ENCODE data around the gene G6PD. TPM values are rescaled to one million over a fixed set of nuclear protein-coding genes. Genes with fewer than 3 reads are reported as not detected.

G6PD gene
- total RNA-seq, 1 donor from 2014 or later = 80.2 TPM

- H3K4me1 ChIP-seq = peaks cover 25% of the 10 kb centered on the region
- TF ChIP-seq CTCF (IDR thresholded peaks at IDR 0.05) = no peak
- ATAC-seq (no peak), DNase-seq (no peak)
- peaks cover 14% of the 10 kb centered on the region for H3K36me3 ChIP-seq
- no peaks in the 10 kb centered on the region for H3K27me3 ChIP-seq (ENCODE audit: low read depth)
- peak overlapping the region; percentile 87 for H3K27ac ChIP-seq
- peak overlapping the region; percentile 68 for H3K4me3 ChIP-seq
- no peaks in the 10 kb centered on the region for H3K9me3 ChIP-seq
- intact Hi-C loops (cut with DNase I) = no loop called here
These were observed 60.6 kb downstream of the G6PD start for GRCh38 chrX:154486052-154486395.

- no peak for ATAC-seq
- Histone ChIP-seq H3K36me3 (peaks cover 14% of the 10 kb centered on the region), H3K9me3 (no peaks in the 10 kb centered on the region), H3K4me3 (peak overlapping the region; percentile 68), H3K27me3 (ENCODE audit: low read depth) (no peaks in the 10 kb centered on the region), H3K4me1 (peaks cover 25% of the 10 kb centered on the region), H3K27ac (peak overlapping the region; percentile 87)
- no peak for DNase-seq
- no peak for TF ChIP-seq CTCF (IDR thresholded peaks at IDR 0.05)
- intact Hi-C loops (cut with DNase I) = no loop called here
These were observed 61.2 kb downstream of the G6PD start for GRCh38 chrX:154485150-154486051.

- H3K36me3 ChIP-seq = peaks cover 14% of the 10 kb centered on the region
- DNase-seq (no peak), ATAC-seq (no peak)
- intact Hi-C loops (cut with DNase I) = no loop called here
- TF ChIP-seq CTCF (IDR thresholded peaks at IDR 0.05) = no peak
- no peaks in the 10 kb centered on the region for H3K9me3 ChIP-seq
- H3K4me3 ChIP-seq = no peak overlapping the region
- H3K27me3 ChIP-seq (ENCODE audit: low read depth) = no peaks in the 10 kb centered on the region
- no peak overlapping the region for H3K27ac ChIP-seq
- H3K4me1 ChIP-seq = peaks cover 27% of the 10 kb centered on the region
These were observed 62.1 kb downstream of the G6PD start for GRCh38 chrX:154484255-154485149.

- no peaks in the 10 kb centered on the region for H3K27me3 ChIP-seq (ENCODE audit: low read depth)
- peaks cover 23% of the 10 kb centered on the region for H3K4me1 ChIP-seq
- H3K36me3 ChIP-seq = peaks cover 14% of the 10 kb centered on the region
- TF ChIP-seq CTCF (IDR thresholded peaks at IDR 0.05) = no peak
- no peak overlapping the region for H3K27ac ChIP-seq
- H3K9me3 ChIP-seq = no peaks in the 10 kb centered on the region
- ATAC-seq (no peak), DNase-seq (no peak)
- intact Hi-C loops (cut with DNase I) = no loop called here
- no peak overlapping the region for H3K4me3 ChIP-seq
These were observed 63.3 kb downstream of the G6PD start for GRCh38 chrX:154483325-154483724.

GRCh38 chrX:154482786-154483185, 63.9 kb downstream of the G6PD start:
- H3K4me3 ChIP-seq = no peak overlapping the region
- H3K9me3 ChIP-seq = no peaks in the 10 kb centered on the region
- peaks cover 23% of the 10 kb centered on the region for H3K4me1 ChIP-seq
- no peak for TF ChIP-seq CTCF (IDR thresholded peaks at IDR 0.05)
- H3K36me3 ChIP-seq = peaks cover 14% of the 10 kb centered on the region
- intact Hi-C loops (cut with DNase I) = no loop called here
- no peak overlapping the region for H3K27ac ChIP-seq
- ATAC-seq (no peak), DNase-seq (no peak)
- H3K27me3 ChIP-seq (ENCODE audit: low read depth) = no peaks in the 10 kb centered on the region

All from lower lobe of right lung (tissue), 2 donors.